HG02571 (cell line): ENCODE results near the gene EGFR.

ENCODE experiments used
- ATAC-seq: cut with Tn5 transposase; IDR thresholded peaks from one replicate; pipeline ENCODE4 v1.9.1; 2021; ENCODE audit warnings: mild to moderate bottlenecking, moderate library complexity; ENCODE audit not compliant: unreplicated experiment

Gene EGFR

DNA sequence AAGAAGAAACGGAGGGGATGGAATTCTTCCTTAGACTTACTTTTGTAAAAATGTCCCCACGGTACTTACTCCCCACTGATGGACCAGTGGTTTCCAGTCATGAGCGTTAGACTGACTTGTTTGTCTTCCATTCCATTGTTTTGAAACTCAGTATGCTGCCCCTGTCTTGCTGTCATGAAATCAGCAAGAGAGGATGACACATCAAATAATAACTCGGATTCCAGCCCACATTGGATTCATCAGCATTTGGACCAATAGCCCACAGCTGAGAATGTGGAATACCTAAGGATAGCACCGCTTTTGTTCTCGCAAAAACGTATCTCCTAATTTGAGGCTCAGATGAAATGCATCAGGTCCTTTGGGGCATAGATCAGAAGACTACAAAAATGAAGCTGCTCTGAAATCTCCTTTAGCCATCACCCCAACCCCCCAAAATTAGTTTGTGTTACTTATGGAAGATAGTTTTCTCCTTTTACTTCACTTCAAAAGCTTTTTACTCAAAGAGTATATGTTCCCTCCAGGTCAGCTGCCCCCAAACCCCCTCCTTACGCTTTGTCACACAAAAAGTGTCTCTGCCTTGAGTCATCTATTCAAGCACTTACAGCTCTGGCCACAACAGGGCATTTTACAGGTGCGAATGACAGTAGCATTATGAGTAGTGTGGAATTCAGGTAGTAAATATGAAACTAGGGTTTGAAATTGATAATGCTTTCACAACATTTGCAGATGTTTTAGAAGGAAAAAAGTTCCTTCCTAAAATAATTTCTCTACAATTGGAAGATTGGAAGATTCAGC lies 187.6 kb downstream of the EGFR start:
- no peak for ATAC-seq

DNA sequence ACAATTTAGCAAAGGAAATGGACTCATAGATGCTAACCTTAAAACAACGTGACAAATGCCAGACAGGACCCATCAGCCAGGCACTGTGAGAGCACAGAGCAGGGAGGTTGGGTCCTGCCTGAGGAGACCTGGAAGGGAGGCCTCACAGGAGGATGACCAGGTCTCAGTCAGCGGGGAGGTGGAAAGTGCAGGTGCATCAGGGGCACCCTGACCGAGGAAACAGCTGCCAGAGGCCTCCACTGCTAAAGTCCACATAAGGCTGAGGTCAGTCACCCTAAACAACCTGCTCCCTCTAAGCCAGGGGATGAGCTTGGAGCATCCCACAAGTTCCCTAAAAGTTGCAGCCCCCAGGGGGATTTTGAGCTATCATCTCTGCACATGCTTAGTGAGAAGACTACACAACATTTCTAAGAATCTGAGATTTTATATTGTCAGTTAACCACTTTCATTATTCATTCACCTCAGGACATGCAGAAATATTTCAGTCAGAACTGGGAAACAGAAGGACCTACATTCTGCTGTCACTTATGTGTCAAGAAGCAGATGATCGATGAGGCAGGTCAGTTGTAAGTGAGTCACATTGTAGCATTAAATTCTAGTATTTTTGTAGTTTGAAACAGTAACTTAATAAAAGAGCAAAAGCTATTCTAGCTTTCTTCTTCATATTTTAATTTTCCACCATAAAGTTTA lies 188.8 kb downstream of the EGFR start:
- ATAC-seq = no peak

- no peak for ATAC-seq
These were observed 190.5 kb downstream of the EGFR start for GRCh38 chr7:55209366-55209765.

DNA sequence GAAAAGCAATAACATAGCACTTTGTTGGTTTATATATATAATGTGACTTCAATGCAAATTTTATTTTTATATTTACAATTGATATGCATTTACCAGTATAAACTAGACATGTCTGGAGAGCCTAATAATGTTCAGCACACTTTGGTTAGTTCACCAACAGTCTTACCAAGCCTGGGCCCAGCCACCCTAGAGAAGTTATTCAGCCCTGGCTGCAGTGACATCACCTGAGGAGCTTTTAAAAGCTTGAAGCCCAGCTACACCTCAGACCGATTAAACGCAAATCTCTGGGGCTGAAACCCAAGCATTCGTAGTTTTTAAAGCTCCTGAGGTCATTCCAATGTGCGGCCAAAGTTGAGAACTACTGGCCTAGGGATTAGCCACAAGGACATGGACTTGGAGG lies 191.4 kb downstream of the EGFR start:
- no peak for ATAC-seq

GRCh38 chr7:55210716-55211115 lies 191.9 kb downstream of the EGFR start:
- no peak for ATAC-seq

GRCh38 chr7:55211726-55212125 lies 192.9 kb downstream of the EGFR start:
- no peak for ATAC-seq

- ATAC-seq = no peak
These were observed 193.4 kb downstream of the EGFR start for GRCh38 chr7:55212176-55212575.

- no peak for ATAC-seq
These were observed 194.0 kb downstream of the EGFR start for GRCh38 chr7:55212838-55213237.

- ATAC-seq = no peak
These were observed 195.9 kb downstream of the EGFR start for GRCh38 chr7:55214707-55215106.

GRCh38 chr7:55223023-55223422 lies 204.2 kb downstream of the EGFR start:
- ATAC-seq = no peak

- no peak for ATAC-seq
These were observed 205.3 kb downstream of the EGFR start for GRCh38 chr7:55224111-55224510.

GRCh38 chr7:55224810-55225209 lies 206.0 kb downstream of the EGFR start:
- no peak for ATAC-seq

- no peak for ATAC-seq
These were observed 211.2 kb downstream of the EGFR start for GRCh38 chr7:55230014-55230413.

- no peak for ATAC-seq
These were observed 213.0 kb downstream of the EGFR start for GRCh38 chr7:55231736-55232280.

DNA sequence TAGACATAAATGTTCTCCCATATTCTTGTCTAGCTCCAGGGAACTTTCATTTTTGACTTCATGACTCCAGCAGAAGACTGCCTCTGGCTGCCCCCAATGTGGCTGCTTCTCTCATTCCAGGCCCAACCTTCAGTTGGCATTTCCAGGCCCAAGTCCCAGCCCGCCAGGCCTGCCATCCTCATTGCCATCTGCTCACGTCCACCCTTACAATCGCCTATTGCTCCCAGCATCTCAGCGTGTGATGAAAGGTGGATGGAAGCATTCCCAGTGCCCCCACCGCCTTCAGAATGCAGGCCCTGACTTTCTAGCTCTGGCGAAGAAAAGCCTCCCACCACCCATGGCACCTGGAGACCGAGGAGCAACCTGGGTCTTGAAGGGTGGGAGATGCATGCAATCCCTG lies 214.2 kb downstream of the EGFR start:
- ATAC-seq = no peak

DNA sequence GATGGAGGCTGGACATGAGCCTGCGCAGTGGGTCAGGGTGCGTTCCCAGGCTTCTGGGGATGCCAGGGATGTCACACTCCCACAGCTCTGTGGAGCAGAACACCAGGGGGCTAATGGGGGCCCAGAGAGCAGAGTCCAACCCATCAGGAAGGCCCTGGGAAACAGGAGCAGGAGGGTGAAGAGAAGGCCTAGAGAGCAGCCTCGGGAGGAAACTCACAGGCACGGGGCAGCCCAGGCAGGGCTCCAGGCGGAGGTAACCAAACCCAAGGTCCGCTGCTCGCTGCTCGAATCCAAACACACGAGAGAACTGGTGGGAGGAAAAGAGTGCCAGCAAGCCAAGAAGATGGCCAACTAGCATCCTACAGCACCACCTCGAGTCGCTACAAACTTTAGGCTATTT lies 215.6 kb downstream of the EGFR start:
- ATAC-seq = no peak

- no peak for ATAC-seq
These were observed 216.3 kb downstream of the EGFR start for GRCh38 chr7:55235115-55235514.

DNA sequence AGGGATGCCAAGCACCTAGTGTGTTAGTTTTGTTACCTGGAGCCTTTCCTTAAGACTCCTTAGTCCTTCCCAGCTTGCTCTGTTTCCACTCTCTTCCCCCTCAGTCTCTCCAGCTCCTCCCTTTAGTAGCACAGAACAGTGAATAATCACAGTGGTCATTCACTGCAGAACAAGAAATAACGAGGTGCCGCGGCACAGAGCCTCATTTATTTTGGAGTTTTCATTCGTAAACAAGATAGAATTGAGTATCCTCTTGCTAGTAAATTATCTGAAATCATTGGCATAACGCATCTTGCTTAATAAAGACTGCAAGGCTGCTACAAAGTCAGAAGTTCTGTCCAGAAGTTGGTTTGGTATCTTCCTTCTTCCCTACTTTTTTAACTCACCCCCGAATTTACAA lies 217.0 kb downstream of the EGFR start:
- no peak for ATAC-seq

- ATAC-seq = no peak
These were observed 217.7 kb downstream of the EGFR start for GRCh38 chr7:55236476-55236875.

DNA sequence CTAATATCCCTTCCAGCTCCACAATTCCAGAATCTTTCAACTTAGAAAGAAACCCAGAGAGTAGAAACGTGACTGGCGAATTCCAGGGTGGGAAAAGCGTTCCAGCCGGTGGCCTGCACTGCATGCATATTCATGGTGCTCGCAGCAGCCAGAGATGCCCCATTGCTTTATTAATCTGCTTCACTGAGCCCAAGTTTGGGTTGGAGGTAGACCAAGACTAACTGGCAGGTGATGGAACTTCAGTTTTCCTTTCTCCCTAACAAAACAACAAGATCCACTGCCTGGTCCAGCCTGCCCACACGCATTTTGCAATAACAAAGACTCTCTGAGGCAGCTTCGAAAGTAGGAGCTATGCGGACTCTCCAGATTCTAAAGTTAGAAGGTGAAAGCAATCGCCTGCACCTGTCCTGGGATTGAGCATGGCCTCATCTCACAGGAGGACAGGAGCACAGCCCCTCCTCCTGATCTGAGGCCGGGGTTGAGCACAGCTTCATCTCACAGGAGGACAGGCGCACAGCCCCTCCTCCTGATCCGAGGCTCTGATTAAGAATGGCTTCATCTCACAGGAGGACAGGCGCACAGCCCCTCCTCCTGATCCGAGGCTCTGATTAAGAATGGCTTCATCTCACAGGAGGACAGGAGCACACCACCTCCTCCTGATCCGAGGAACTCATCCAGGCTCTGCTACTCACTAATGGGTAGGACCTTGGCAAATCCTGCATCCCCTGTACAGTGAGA lies 218.5 kb downstream of the EGFR start:
- no peak for ATAC-seq

GRCh38 chr7:55239406-55239805 lies 220.6 kb downstream of the EGFR start:
- no peak for ATAC-seq
